ENCODE data around the gene KRT80.

KRT80 gene

GRCh38 chr12:52228931-52229330 is 37.1 kb upstream of the KRT80 start:
- no peak for DNase-seq (ENCODE audit: low read depth in 2 of 2)

GRCh38 chr12:52228366-52228765 is 36.6 kb upstream of the KRT80 start:
- DNase-seq (ENCODE audit: low read depth in 2 of 2): no peak

- no peak for DNase-seq (ENCODE audit: low read depth in 2 of 2)
These were observed 35.9 kb upstream of the KRT80 start for GRCh38 chr12:52227606-52228166.

GRCh38 chr12:52226446-52226845 is 34.6 kb upstream of the KRT80 start:
- DNase-seq (ENCODE audit: low read depth in 2 of 2): no peak

- no peak for DNase-seq (ENCODE audit: low read depth in 2 of 2)
These were observed 33.9 kb upstream of the KRT80 start for GRCh38 chr12:52225752-52226151.

GRCh38 chr12:52224151-52224550 is 32.3 kb upstream of the KRT80 start:
- no peak for DNase-seq (ENCODE audit: low read depth in 2 of 2)

GRCh38 chr12:52223406-52224039 is 31.7 kb upstream of the KRT80 start:
- no peak for DNase-seq (ENCODE audit: low read depth in 2 of 2)

GRCh38 chr12:52222692-52223091 is 30.9 kb upstream of the KRT80 start:
- no peak for DNase-seq (ENCODE audit: low read depth in 2 of 2)

- peak; percentile 75 to 82 for DNase-seq (ENCODE audit: low read depth in 2 of 2)
These were observed 30.2 kb upstream of the KRT80 start for GRCh38 chr12:52221912-52222457.

- no peak for DNase-seq (ENCODE audit: low read depth in 2 of 2)
These were observed 29.4 kb upstream of the KRT80 start for GRCh38 chr12:52221070-52221781.

GRCh38 chr12:52220477-52220876 is 28.7 kb upstream of the KRT80 start:
- no peak for DNase-seq (ENCODE audit: low read depth in 2 of 2)

GRCh38 chr12:52218001-52218400 is 26.2 kb upstream of the KRT80 start:
- DNase-seq (ENCODE audit: low read depth in 2 of 2): no peak

- no peak for DNase-seq (ENCODE audit: low read depth in 2 of 2)
These were observed 25.4 kb upstream of the KRT80 start for GRCh38 chr12:52217223-52217622.

GRCh38 chr12:52216807-52217206 is 25.0 kb upstream of the KRT80 start:
- no peak for DNase-seq (ENCODE audit: low read depth in 2 of 2)

- DNase-seq (ENCODE audit: low read depth in 2 of 2): no peak
These were observed 24.3 kb upstream of the KRT80 start for GRCh38 chr12:52216100-52216499.

GRCh38 chr12:52215587-52216031 is 23.8 kb upstream of the KRT80 start:
- DNase-seq (ENCODE audit: low read depth in 2 of 2): no peak

- DNase-seq (ENCODE audit: low read depth in 2 of 2): no peak
These were observed 22.6 kb upstream of the KRT80 start for GRCh38 chr12:52214421-52214802.

- peak; percentile 22 to 56 for DNase-seq (ENCODE audit: low read depth in 2 of 2)
These were observed 22.0 kb upstream of the KRT80 start for GRCh38 chr12:52213564-52214420.

GRCh38 chr12:52212701-52213563 is 21.1 kb upstream of the KRT80 start:
- DNase-seq (ENCODE audit: low read depth in 2 of 2): no peak

- DNase-seq (ENCODE audit: low read depth in 2 of 2): no peak
These were observed 20.1 kb upstream of the KRT80 start for GRCh38 chr12:52211716-52212585.

All from stimulated activated CD4-positive, alpha-beta T cell treated with anti-CD3 and anti-CD28 coated beads, Interleukin-15, amount 100 ng/mL, for 48 hours (primary cell).